WERI-Rb-1 (cell line): Measurements from ENCODE around the gene SLC17A7.
A peak's percentile ranks its signal among the peaks of the same experiment; 100 is the strongest.
"Not testable (repeated sequence)": the region's sequence is repeated elsewhere in the genome, so short reads cannot be mapped to it uniquely, and the experiment has no call there.

ENCODE experiments used
- DNase-seq: peaks from one replicate; pipeline ENCODE4 v3.0.0-alpha.2; 2020
- H3K27ac ChIP-seq: fragments of 250-450 bp; sonication (Bioruptor Pico); 2 replicates; pipeline ENCODE4 v1.5.1; 2020; ENCODE audit warnings: mild to moderate bottlenecking, moderate library complexity
- H3K27me3 ChIP-seq: fragments of 250-450 bp; sonication (Bioruptor Pico); 2 replicates; pipeline ENCODE4 v1.5.1; 2021; ENCODE audit warnings: mild to moderate bottlenecking, low read depth, moderate library complexity; ENCODE audit not compliant: insufficient read depth, severe bottlenecking
- H3K36me3 ChIP-seq: fragments of 250-450 bp; sonication (Bioruptor Pico); 2 replicates; pipeline ENCODE4 v1.5.1; 2020; ENCODE audit warnings: mild to moderate bottlenecking, moderate library complexity
- H3K4me3 ChIP-seq: 2 replicates; pipeline ENCODE4 v1.5.1; 2011; ENCODE audit warnings: low read depth, mild to moderate bottlenecking, control low read depth, low read length
- H3K9me3 ChIP-seq: fragments of 250-450 bp; sonication (Bioruptor Pico); 2 replicates; pipeline ENCODE4 v1.5.1; 2021; ENCODE audit warnings: mild to moderate bottlenecking, moderate library complexity; ENCODE audit not compliant: severe bottlenecking
- CTCF ChIP-seq: IDR thresholded peaks from 2 replicates; pipeline ENCODE4 v1.5.1; 2011; ENCODE audit warnings: low read depth, mild to moderate bottlenecking, control low read depth, inconsistent platforms, low read length

SLC17A7 gene

GRCh38 chr19:49475995-49476880, 34.9 kb upstream of the SLC17A7 start:
- no peak overlapping the region for H3K27ac ChIP-seq
- no peaks in the 10 kb centered on the region for H3K27me3 ChIP-seq
- no peaks in the 10 kb centered on the region for H3K9me3 ChIP-seq
- TF ChIP-seq CTCF = peak; percentile 78
- H3K36me3 ChIP-seq = no peaks in the 10 kb centered on the region
- peak overlapping the region; percentile 14; the same call in 1 of the 2 replicates for H3K4me3 ChIP-seq
- DNase-seq = peak; percentile 91

- Histone ChIP-seq H3K36me3 (no peaks in the 10 kb centered on the region), H3K27ac (no peak overlapping the region), H3K4me3 (no peak overlapping the region), H3K9me3 (no peaks in the 10 kb centered on the region), H3K27me3 (no peaks in the 10 kb centered on the region)
- DNase-seq = no peak
- TF ChIP-seq CTCF = no peak
Measured at GRCh38 chr19:49475191-49475917, 34.0 kb upstream of the SLC17A7 start.

GRCh38 chr19:49474542-49474924, 33.2 kb upstream of the SLC17A7 start:
- TF ChIP-seq CTCF = no peak
- peaks cover 3% of the 10 kb centered on the region for H3K36me3 ChIP-seq
- no peak for DNase-seq
- no peaks in the 10 kb centered on the region for H3K9me3 ChIP-seq
- no peaks in the 10 kb centered on the region for H3K27me3 ChIP-seq
- H3K27ac ChIP-seq = no peak overlapping the region
- peak overlapping the region; percentile 49 for H3K4me3 ChIP-seq

GRCh38 chr19:49473868-49474541, 32.7 kb upstream of the SLC17A7 start, which contains the start of gene FLT3LG:
Gene FLT3LG (plus strand): TSS chr19:49474215. CDS start chr19:49474640, 425 bp downstream.
- H3K4me3 ChIP-seq = peak within 1 kb of the TSS; percentile 49
- H3K27me3 ChIP-seq = no peaks in the 10 kb centered on the region
- peak; percentile 59 for DNase-seq
- no peaks in the 10 kb centered on the region for H3K9me3 ChIP-seq
- TF ChIP-seq CTCF = peak; percentile 90
- H3K36me3 ChIP-seq = peaks cover 4% of the 10 kb centered on the region
- no peak within 1 kb of the TSS; the same call in 1 of the 2 replicates for H3K27ac ChIP-seq

- H3K27ac ChIP-seq, DNase-seq, H3K27me3 ChIP-seq, H3K9me3 ChIP-seq, H3K4me3 ChIP-seq, H3K36me3 ChIP-seq: not testable (repeated sequence)
Measured at GRCh38 chr19:49473501-49473867, 32.2 kb upstream of the SLC17A7 start.

GRCh38 chr19:49472936-49473335, 31.6 kb upstream of the SLC17A7 start:
- H3K36me3 ChIP-seq = peaks cover 7% of the 10 kb centered on the region
- no peaks in the 10 kb centered on the region for H3K27me3 ChIP-seq
- DNase-seq = no peak
- no peaks in the 10 kb centered on the region for H3K9me3 ChIP-seq
- TF ChIP-seq CTCF = no peak
- H3K27ac ChIP-seq = no peak overlapping the region
- no peak overlapping the region for H3K4me3 ChIP-seq
